Myocyte (in vitro differentiated cells): Measurements from ENCODE around the gene FRMD8. TPM values are rescaled to one million over a fixed set of nuclear protein-coding genes. Genes with fewer than 3 reads are reported as not detected.

Source experiments
- DNase-seq: peaks from one replicate; pipeline ENCODE4 v3.0.0-alpha.2; 2012; ENCODE audit warnings: low read depth
- total RNA-seq: library from RNA; depleted of rRNA; stranded (reverse); fragments of >200 nt; gene quantifications from 2 replicates; pipeline ENCODE4 v1.2.3, GENCODE V29; 2014

Gene FRMD8
- total RNA-seq, 1 donor from 2014 or later: 49.1 TPM

- DNase-seq: no peak
These were observed 5.9 kb downstream of the FRMD8 start for GRCh38 chr11:65392186-65392829.

- no peak for DNase-seq
These were observed 6.5 kb downstream of the FRMD8 start for GRCh38 chr11:65392899-65393298.

GRCh38 chr11:65393513-65394079 is 7.2 kb downstream of the FRMD8 start:
- DNase-seq: no peak

GRCh38 chr11:65394125-65394536 is 7.7 kb downstream of the FRMD8 start:
- no peak for DNase-seq

- no peak for DNase-seq
These were observed 9.6 kb downstream of the FRMD8 start for GRCh38 chr11:65395961-65396530.

- peak; percentile 53 for DNase-seq
These were observed 10.6 kb downstream of the FRMD8 start for GRCh38 chr11:65396769-65397745.

- no peak for DNase-seq
These were observed 12.0 kb downstream of the FRMD8 start for GRCh38 chr11:65398362-65398910.

GRCh38 chr11:65399249-65399648 is 12.8 kb downstream of the FRMD8 start:
- no peak for DNase-seq

- DNase-seq: no peak
These were observed 13.4 kb downstream of the FRMD8 start for GRCh38 chr11:65399845-65400244.

GRCh38 chr11:65400307-65401072 is 14.1 kb downstream of the FRMD8 start:
- DNase-seq: no peak

GRCh38 chr11:65401073-65401802 is 14.8 kb downstream of the FRMD8 start:
- DNase-seq: no peak

GRCh38 chr11:65401803-65402248 is 15.4 kb downstream of the FRMD8 start:
- no peak for DNase-seq

GRCh38 chr11:65402790-65403189 is 16.4 kb downstream of the FRMD8 start:
- no peak for DNase-seq

- no peak for DNase-seq
These were observed 17.2 kb downstream of the FRMD8 start for GRCh38 chr11:65403607-65404121.

GRCh38 chr11:65404210-65404609 is 17.8 kb downstream of the FRMD8 start:
- peak; percentile 22 for DNase-seq

GRCh38 chr11:65404638-65405339 is 18.4 kb downstream of the FRMD8 start:
- no peak for DNase-seq

GRCh38 chr11:65410936-65411680 is 24.7 kb downstream of the FRMD8 start:
- DNase-seq: no peak

- no peak for DNase-seq
These were observed 25.2 kb downstream of the FRMD8 start for GRCh38 chr11:65411681-65412070.
